ENCODE results near the gene WDFY4.

GRCh38 chr10:49007129-49007528, 322.5 kb downstream of the WDFY4 start:
- TF ChIP-seq FOXM1 (IDR thresholded peaks at IDR 0.05; ENCODE audit: borderline replicate concordance), result no peak
- no peak for TF ChIP-seq ARNT (IDR thresholded peaks at IDR 0.05)
- no peak for TF ChIP-seq L3MBTL2 (conservative IDR thresholded peaks at IDR 0.05)
- TF ChIP-seq PKNOX1 (IDR thresholded peaks at IDR 0.05), result no peak
- TF ChIP-seq SP1 (IDR thresholded peaks at IDR 0.05), result no peak
- no peak for TF ChIP-seq BHLHE40 (IDR thresholded peaks at IDR 0.05; ENCODE audit: borderline replicate concordance)
- TF ChIP-seq FOXA1 (IDR thresholded peaks at IDR 0.05), result no peak
- no peak for TF ChIP-seq HDGF (IDR thresholded peaks at IDR 0.05; ENCODE audit: borderline replicate concordance)

Data from HEK293T (cell line).